Panc1 (cell line): ENCODE data around the gene LRRK1.

ENCODE experiments used
- CTCF ChIP-seq: fragments of 450-650 bp; IDR thresholded peaks from 2 replicates; pipeline ENCODE4 v1.5.1; 2017; ENCODE audit warnings: mild to moderate bottlenecking
- POLR2AphosphoS5 ChIP-seq: IDR thresholded peaks from 2 replicates; pipeline ENCODE4 v1.6.1; 2012; ENCODE audit warnings: mild to moderate bottlenecking, low read depth, low read length, moderate library complexity
- REST ChIP-seq, 2 experiments: IDR thresholded peaks; 2 replicates each; pipeline ENCODE4 v1.6.1; 2011 to 2012; ENCODE audit warnings: low read depth in 2 of 2, control low read depth in 1 of 2, low read length in 1 of 2, mild to moderate bottlenecking in 1 of 2, moderate library complexity in 1 of 2; ENCODE audit not compliant: insufficient read depth in 1 of 2
- TCF7L2 ChIP-seq: IDR thresholded peaks from 2 replicates; pipeline ENCODE4 v1.6.1; 2011; ENCODE audit warnings: mild to moderate bottlenecking, low read depth, low read length, inconsistent platforms

- TF ChIP-seq REST (IDR thresholded peaks at IDR 0.05; ENCODE audit: insufficient read depth in 1 of 2, low read depth in 2 of 2, low read length in 1 of 2) (no peak), POLR2AphosphoS5 (no peak), TCF7L2 (no peak), CTCF (no peak)
Observed at GRCh38 chr15:100926971-100927756, 8.0 kb downstream of the LRRK1 start.
